Measurements from ENCODE around the gene RNF212.

DNA sequence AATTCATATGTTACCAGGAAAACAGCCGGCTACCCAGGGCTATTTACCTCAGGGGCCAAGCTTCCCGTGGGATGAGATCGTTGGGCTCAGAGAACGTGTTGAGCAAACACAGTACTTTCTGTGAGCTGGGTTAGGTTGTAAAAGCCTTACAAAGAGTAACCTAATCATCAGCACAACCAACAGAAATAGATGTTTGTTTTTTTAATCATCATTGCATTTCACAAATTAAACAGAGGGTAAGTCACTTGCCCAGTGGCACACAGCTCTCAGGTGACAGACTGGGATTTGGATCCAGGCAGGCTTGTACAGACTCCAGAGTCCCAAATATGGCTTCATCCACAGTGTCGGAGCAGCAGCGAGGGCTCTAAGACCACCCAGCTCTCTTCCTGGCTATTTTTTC lies 38.9 kb upstream of the RNF212 start:
- TF ChIP-seq, protein P1, sequence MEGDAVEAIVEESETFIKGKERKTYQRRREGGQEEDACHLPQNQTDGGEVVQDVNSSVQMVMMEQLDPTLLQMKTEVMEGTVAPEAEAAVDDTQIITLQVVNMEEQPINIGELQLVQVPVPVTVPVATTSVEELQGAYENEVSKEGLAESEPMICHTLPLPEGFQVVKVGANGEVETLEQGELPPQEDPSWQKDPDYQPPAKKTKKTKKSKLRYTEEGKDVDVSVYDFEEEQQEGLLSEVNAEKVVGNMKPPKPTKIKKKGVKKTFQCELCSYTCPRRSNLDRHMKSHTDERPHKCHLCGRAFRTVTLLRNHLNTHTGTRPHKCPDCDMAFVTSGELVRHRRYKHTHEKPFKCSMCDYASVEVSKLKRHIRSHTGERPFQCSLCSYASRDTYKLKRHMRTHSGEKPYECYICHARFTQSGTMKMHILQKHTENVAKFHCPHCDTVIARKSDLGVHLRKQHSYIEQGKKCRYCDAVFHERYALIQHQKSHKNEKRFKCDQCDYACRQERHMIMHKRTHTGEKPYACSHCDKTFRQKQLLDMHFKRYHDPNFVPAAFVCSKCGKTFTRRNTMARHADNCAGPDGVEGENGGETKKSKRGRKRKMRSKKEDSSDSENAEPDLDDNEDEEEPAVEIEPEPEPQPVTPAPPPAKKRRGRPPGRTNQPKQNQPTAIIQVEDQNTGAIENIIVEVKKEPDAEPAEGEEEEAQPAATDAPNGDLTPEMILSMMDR (IDR thresholded peaks at IDR 0.05 in 4 of 5, conservative IDR thresholded peaks at IDR 0.05 in 1 of 5), result no peak
- TF ChIP-seq POLR2A (IDR thresholded peaks at IDR 0.05), result no peak
